ENCODE measurements around the gene FAM161A.

FAM161A gene

GRCh38 chr2:61854564-61855317 lies 881 bp upstream of the FAM161A start (continued):
- TF ChIP-seq ZNF394 (tag by site-specific recombination; IDR thresholded peaks at IDR 0.05; ENCODE audit: borderline replicate concordance) (no peak), ZNF311 (tag by site-specific recombination; IDR thresholded peaks at IDR 0.05; ENCODE audit: borderline replicate concordance) (no peak), ZNF148 (tag by site-specific recombination; IDR thresholded peaks at IDR 0.05; ENCODE audit: borderline replicate concordance) (no peak), ZNF544 (tag by site-specific recombination; IDR thresholded peaks at IDR 0.05) (no peak), ZNF26 (tag by site-specific recombination; IDR thresholded peaks at IDR 0.05) (no peak), ZBTB17 (tag by site-specific recombination; IDR thresholded peaks at IDR 0.05) (peak; percentile 88), SCRT1 (tag by site-specific recombination; IDR thresholded peaks at IDR 0.05; ENCODE audit: borderline replicate concordance) (no peak), ZSCAN30 (tag by site-specific recombination; IDR thresholded peaks at IDR 0.05) (no peak), ZNF791 (tag by site-specific recombination; IDR thresholded peaks at IDR 0.05) (no peak), ELK4 (IDR thresholded peaks at IDR 0.05; ENCODE audit: borderline replicate concordance, low read depth, low read length) (no peak), ZNF280D (tag by site-specific recombination; IDR thresholded peaks at IDR 0.05) (no peak), BCL6B (tag by site-specific recombination; IDR thresholded peaks at IDR 0.05) (no peak), ZNF121 (tag by site-specific recombination; IDR thresholded peaks at IDR 0.05) (no peak), KLF9 (tag by site-specific recombination; IDR thresholded peaks at IDR 0.05; ENCODE audit: low read depth) (peak; percentile 29; the same call in 1 of the 2 replicates), PATZ1 (tag by site-specific recombination; IDR thresholded peaks at IDR 0.05) (peak; percentile 53), PBX3 (CRISPR knock-in tag; IDR thresholded peaks at IDR 0.05) (no peak), ZNF645 (tag by site-specific recombination; IDR thresholded peaks at IDR 0.05) (no peak), ZNF37A (tag by site-specific recombination; IDR thresholded peaks at IDR 0.05) (no peak), ZNF747 (tag by site-specific recombination; IDR thresholded peaks at IDR 0.05) (no peak), ZSCAN18 (tag by site-specific recombination; IDR thresholded peaks at IDR 0.05) (no peak), ZBTB48 (tag by site-specific recombination; IDR thresholded peaks at IDR 0.05) (peak; percentile 96), ZNF473 (tag by site-specific recombination; IDR thresholded peaks at IDR 0.05) (no peak), ZSCAN23 (tag by site-specific recombination; IDR thresholded peaks at IDR 0.05) (no peak)

Measured in HEK293 (cell line).